Ovary (tissue), 9 donors: Measurements from ENCODE around the gene MIP. TPM values are rescaled to one million over a fixed set of nuclear protein-coding genes. Genes with fewer than 3 reads are reported as not detected.

ENCODE experiments used
- DNase-seq, 5 donors: peaks; one replicate each; pipeline ENCODE4 v3.0.0-alpha.2; 2019 to 2020
- H3K27ac ChIP-seq, 2 donors: fragments of 200-600 bp; one replicate each; pipeline versions ENCODE4 v1.5.1 to v1.8.0; 2019 to 2022
- H3K27me3 ChIP-seq: fragments of 200-600 bp; one replicate; pipeline ENCODE4 v1.8.0; 2022
- H3K36me3 ChIP-seq: fragments of 200-600 bp; sonication (generic); one replicate; pipeline ENCODE4 v1.5.1; 2019
- H3K4me1 ChIP-seq: one replicate; pipeline ENCODE4 v1.8.1; 2013; ENCODE audit warnings: mild to moderate bottlenecking, moderate library complexity; ENCODE audit not compliant: insufficient read depth
- H3K4me3 ChIP-seq: fragments of 200-600 bp; sonication (generic); one replicate; pipeline ENCODE4 v1.5.1; 2017
- H3K9me3 ChIP-seq, 2 donors: fragments of 200-600 bp in 1 of 2; sonication (generic) in 1 of 2; one replicate each; pipeline versions ENCODE4 v1.5.1 to v1.8.1; 2013 to 2019; ENCODE audit warnings: mild to moderate bottlenecking in 1 of 2, moderate library complexity in 1 of 2
- CTCF ChIP-seq, 3 donors: fragments of 450-650 bp in 2 of 3; fragments of 200-600 bp in 1 of 3; IDR thresholded peaks; one replicate each; pipeline versions ENCODE4 v1.5.1 to v1.8.0; 2016 to 2022; ENCODE audit warnings: antibody characterized with exemption in 3 of 3, mild to moderate bottlenecking in 1 of 3
- EP300 ChIP-seq: sonication (generic); formaldehyde crosslinking; IDR thresholded peaks from one replicate; pipeline ENCODE4 v1.6.1; 2017; ENCODE audit warnings: antibody characterized with exemption
- POLR2A ChIP-seq: fragments of 450-650 bp; IDR thresholded peaks from one replicate; pipeline ENCODE4 v1.6.1; 2017; ENCODE audit warnings: antibody characterized with exemption, mild to moderate bottlenecking, moderate library complexity
- WGBS, 3 donors: extraction: QIAGEN DNeasy Blood & Tissue Kit in 1 of 3; methylation state at CpG; one replicate each; pipeline versions ENCODE4 v1.1.5 to v1.1.7; 2013 to 2017; 5-methylcytosine and 5-hydroxymethylcytosine counted together
- intact Hi-C, 4 donors: fragments of 100-400 bp; cut with DNase I; formaldehyde crosslinking; loops; one replicate each; pipeline versions ENCODE4 v1.11.0 to v1.15.1; 2022 to 2023
- polyA plus RNA-seq, 2 donors: library from polyadenylated mRNA; stranded (reverse); fragments of 200-250 nt in 1 of 2; fragments of 350-450 nt in 1 of 2; fragmentation: Illumina TruSeq in 1 of 2; extraction: RNeasy Lipid Tissue Mini Kit (QIAGEN cat#74804) in 1 of 2; gene quantifications; one replicate each; pipeline ENCODE4 v1.2.3, GENCODE V29; 2013 to 2014
- total RNA-seq, 7 donors: library from RNA; depleted of rRNA in 2 of 7; stranded (reverse); fragments of >200 nt in 2 of 7; fragmentation: NEBNext Ultra II Directional in 3 of 7; extraction: Animal tissue kit (Norgen Biotek cat#: 25700) in 3 of 7; gene quantifications; one replicate each; pipeline versions ENCODE4 v1.1.0 to v1.2.4, GENCODE V29; 2016 to 2023
- donor health status: DM: no; HTN: no; CAD: no; lungs with moderate emphysema.
- donor health status: DM: no; HTN: no; CAD: no.
- donor health status: Bipolar disorder and iron deficiency.
- donor health status: DM: yes; HTN: yes; CAD: no.
- donor health status: DM: no; HTN: no; CAD: no.
- donor health status: DM: yes; HTN: yes; CAD: no.

MIP gene
- total and polyA plus RNA-seq, 9 donors, result 0.23 TPM; not detected in 8

- TF ChIP-seq POLR2A (no peak), EP300 (no peak), CTCF (IDR thresholded peaks at IDR 0.05) (no peak)
- Histone ChIP-seq H3K27me3 (no peaks in the 10 kb centered on the region), H3K9me3 (no peaks in the 10 kb centered on the region), H3K36me3 (no peaks in the 10 kb centered on the region), H3K4me3 (no peak overlapping the region), H3K27ac (no peak overlapping the region), H3K4me1 (no peaks in the 10 kb centered on the region)
- intact Hi-C loops, result no loop called here
- 93 to 96% (median 96%) methylated on average over 6 of the region's 6 CpGs for WGBS, 3 donors
- no peak for DNase-seq
These were observed 19.6 kb downstream of the MIP start for GRCh38 chr12:56434828-56435227.

- no peak for DNase-seq
- Histone ChIP-seq H3K4me3 (no peak overlapping the region), H3K4me1 (no peaks in the 10 kb centered on the region), H3K9me3 (no peaks in the 10 kb centered on the region), H3K36me3 (no peaks in the 10 kb centered on the region), H3K27me3 (no peaks in the 10 kb centered on the region), H3K27ac (no peak overlapping the region)
- intact Hi-C loops, result no loop called here
- 95 to 98% (median 97%) methylated on average over 3 of the region's 3 CpGs for WGBS, 3 donors
- TF ChIP-seq POLR2A (no peak), CTCF (IDR thresholded peaks at IDR 0.05) (no peak), EP300 (no peak)
These were observed 22.6 kb downstream of the MIP start for GRCh38 chr12:56431850-56432249.

DNA sequence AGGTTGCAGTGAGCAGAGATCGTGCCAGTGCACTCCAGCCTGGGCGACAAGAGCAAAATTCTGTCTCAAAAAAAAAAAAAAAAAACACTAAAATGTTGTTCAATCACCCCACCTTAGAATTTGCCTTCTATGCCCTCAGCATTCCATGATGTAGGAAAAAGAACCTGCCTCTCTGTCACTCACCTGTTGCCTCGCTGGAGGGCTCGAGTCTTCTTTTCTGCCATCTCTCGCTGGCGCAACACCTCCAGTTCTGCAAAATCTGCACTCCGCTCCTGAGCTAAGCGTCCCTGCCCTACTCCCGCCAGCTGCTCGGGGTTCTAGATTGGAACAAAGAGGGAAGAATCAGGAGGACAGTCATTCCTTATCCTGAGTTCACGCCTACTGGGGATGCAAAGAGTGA lies 23.2 kb downstream of the MIP start:
- H3K4me3 ChIP-seq, result no peak overlapping the region
- H3K36me3 ChIP-seq, result no peaks in the 10 kb centered on the region
- H3K27ac ChIP-seq, result no peak overlapping the region
- no peak for DNase-seq
- no peaks in the 10 kb centered on the region for H3K9me3 ChIP-seq
- intact Hi-C loops, result no loop called here
- no peaks in the 10 kb centered on the region for H3K27me3 ChIP-seq
- TF ChIP-seq EP300 (no peak), POLR2A (no peak), CTCF (IDR thresholded peaks at IDR 0.05) (no peak)
- 97 to 98% (median 98%) methylated on average over 11 of the region's 11 CpGs for WGBS, 3 donors
- H3K4me1 ChIP-seq, result no peaks in the 10 kb centered on the region

- H3K36me3 ChIP-seq, result no peaks in the 10 kb centered on the region
- DNase-seq, result no peak
- no peak overlapping the region for H3K4me3 ChIP-seq
- H3K27ac ChIP-seq, result no peak overlapping the region
- TF ChIP-seq POLR2A (no peak), CTCF (IDR thresholded peaks at IDR 0.05) (no peak), EP300 (no peak)
- H3K4me1 ChIP-seq, result no peaks in the 10 kb centered on the region
- intact Hi-C loops, result no loop called here
- 59 to 61% (median 60%) methylated on average over 3 of the region's 3 CpGs for WGBS, 3 donors
- no peaks in the 10 kb centered on the region for H3K27me3 ChIP-seq
- H3K9me3 ChIP-seq, result no peaks in the 10 kb centered on the region
These were observed 28.5 kb downstream of the MIP start for GRCh38 chr12:56425940-56426438.
